LNCaP clone FGC (cell line): ENCODE data around the gene IPO7.
"Not testable (repeated sequence)": the region's sequence is repeated elsewhere in the genome, so short reads cannot be mapped to it uniquely, and the experiment has no call there.

Experiments
- DNase-seq: peaks from one replicate; pipeline ENCODE4 v3.0.0-alpha.2; 2011; ENCODE audit warnings: low read depth
- H3K4me3 ChIP-seq: 2 replicates; pipeline ENCODE4 v1.5.1; 2011; ENCODE audit warnings: mild to moderate bottlenecking, low read depth, low read length, control low read depth
- TF ChIP-seq, protein P1 (sequence below): IDR thresholded peaks from 2 replicates; pipeline ENCODE4 v1.5.1; 2012; ENCODE audit warnings: mild to moderate bottlenecking; ENCODE audit not compliant: control insufficient read depth, insufficient read depth; ENCODE audit errors: extremely low read depth

Gene IPO7

DNA sequence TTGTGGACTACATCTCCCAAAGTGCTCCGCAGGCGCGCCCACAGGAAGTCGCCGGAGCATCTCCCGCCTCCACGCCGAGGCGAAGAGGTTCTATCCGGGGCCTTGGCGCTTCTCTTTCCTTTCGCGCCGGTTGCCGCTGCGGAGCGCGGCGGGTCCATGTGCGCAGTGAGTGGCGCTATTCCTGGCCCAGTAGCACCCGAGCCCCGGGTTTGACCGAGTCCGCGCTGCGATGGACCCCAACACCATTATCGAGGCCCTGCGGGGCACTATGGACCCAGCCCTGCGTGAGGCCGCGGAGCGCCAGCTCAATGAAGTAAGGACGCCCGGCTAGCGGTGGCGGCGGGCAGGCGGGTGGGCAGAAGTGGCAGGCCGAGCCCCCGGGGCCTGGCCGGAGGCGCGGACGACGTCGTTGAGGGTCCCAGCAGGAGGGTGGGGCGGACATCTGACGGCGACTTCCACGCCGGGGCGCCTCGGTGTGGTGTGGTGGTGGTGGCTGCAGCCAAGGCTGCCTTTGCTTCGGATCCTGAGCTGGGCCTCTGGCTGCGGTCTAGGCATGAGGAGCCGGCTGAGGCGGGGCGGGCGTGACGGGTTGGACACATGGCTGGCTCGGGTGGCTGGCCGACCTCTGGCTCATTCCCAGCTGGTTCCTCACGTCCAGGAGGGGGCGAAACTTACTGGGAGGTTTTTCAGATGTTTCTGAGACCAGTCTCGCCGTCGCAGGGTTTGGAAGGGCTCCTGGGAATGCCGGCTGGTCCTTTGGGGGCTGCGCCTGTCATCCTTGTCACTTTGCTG is at the start of gene IPO7:
Gene IPO7, plus strand, starts transcription at position 118 of the 792 bp plus-strand sequence. Its CDS starts 112 bp downstream, at position 230.
- DNase-seq = peak; percentile 73
- TF ChIP-seq, protein P1, sequence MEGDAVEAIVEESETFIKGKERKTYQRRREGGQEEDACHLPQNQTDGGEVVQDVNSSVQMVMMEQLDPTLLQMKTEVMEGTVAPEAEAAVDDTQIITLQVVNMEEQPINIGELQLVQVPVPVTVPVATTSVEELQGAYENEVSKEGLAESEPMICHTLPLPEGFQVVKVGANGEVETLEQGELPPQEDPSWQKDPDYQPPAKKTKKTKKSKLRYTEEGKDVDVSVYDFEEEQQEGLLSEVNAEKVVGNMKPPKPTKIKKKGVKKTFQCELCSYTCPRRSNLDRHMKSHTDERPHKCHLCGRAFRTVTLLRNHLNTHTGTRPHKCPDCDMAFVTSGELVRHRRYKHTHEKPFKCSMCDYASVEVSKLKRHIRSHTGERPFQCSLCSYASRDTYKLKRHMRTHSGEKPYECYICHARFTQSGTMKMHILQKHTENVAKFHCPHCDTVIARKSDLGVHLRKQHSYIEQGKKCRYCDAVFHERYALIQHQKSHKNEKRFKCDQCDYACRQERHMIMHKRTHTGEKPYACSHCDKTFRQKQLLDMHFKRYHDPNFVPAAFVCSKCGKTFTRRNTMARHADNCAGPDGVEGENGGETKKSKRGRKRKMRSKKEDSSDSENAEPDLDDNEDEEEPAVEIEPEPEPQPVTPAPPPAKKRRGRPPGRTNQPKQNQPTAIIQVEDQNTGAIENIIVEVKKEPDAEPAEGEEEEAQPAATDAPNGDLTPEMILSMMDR = peak; percentile 8; the same call in 1 of the 2 replicates
- peak within 1 kb of the TSS; percentile 94 for H3K4me3 ChIP-seq

DNA sequence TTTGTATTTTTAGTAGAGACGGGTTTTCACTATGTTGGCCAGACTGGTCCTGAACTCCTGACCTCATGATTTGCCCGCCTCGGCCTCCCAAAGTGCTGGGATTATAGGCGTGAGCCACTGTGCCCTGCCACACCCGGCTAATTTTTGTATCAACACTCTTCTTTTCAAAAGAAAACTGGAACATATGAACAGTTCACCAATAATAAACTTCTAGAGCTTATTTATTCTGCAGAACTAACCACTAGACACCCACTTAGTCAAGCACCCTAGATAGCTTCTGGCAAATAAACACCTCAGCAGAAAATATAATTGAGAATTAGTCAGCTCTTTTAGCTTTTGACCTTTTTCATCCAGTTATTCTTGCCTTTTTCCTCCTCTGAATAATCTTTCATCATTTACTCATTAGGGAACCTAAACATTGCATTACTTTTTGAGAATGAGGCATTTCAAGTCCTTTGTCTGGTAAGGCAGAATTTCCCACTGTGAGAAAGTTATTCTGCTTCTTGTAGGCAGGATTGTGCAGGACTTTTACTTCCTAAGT is 42.7 kb upstream of the IPO7 start:
- no peak overlapping the region for H3K4me3 ChIP-seq
- no peak for DNase-seq
- TF ChIP-seq, protein P1 = no peak

DNA sequence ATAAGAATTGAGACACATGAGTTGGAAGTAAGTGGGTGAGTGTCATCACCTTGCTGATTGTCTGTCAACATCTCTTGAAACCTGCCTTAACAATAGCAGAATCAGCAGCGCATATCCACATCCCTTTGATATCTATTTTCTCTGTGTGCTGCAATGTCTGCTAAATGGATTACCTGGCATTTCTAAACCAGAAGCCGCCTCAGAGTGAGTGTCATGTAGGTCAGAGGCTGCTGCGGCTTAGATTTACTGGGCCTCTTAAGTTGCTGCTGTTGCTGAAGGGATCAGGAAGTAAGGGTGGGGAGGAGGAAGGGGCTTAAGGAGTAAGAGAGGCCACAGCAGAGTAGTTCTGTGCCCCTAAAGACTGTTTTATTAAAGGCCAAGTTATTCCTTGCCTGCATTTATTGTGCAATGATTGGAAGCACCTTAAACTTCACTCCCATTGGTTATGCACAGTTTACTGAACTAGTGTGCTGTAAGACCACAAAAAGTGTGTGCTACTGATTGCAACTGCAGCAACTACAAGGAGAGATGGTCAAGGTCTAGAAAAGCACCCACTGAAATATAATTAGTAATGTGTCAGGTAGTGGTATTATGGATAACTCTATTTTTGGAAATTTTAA is 40.3 kb upstream of the IPO7 start:
- DNase-seq = no peak
- TF ChIP-seq, protein P1 = no peak
- no peak overlapping the region for H3K4me3 ChIP-seq

DNA sequence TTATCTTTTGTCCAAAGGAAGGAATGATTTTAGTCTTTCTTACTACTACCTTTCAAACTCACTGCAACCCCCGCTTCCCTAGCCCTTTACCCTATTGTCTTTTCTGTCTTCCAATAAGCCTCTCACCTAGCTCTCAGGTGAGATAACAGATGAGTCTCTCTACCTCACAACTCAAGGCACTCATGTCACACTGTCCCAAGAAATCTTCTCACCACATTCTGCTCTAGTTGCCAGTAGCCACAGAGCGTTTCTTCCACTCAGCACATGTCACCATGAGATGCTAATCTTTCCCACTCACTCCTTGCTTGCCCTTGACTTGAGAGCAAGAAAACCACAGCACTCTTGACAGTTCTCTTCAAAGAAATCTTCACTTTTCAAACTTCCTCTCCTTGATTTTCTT is 37.4 kb upstream of the IPO7 start:
- TF ChIP-seq, protein P1 = no peak
- H3K4me3 ChIP-seq = no peak overlapping the region
- no peak for DNase-seq

DNA sequence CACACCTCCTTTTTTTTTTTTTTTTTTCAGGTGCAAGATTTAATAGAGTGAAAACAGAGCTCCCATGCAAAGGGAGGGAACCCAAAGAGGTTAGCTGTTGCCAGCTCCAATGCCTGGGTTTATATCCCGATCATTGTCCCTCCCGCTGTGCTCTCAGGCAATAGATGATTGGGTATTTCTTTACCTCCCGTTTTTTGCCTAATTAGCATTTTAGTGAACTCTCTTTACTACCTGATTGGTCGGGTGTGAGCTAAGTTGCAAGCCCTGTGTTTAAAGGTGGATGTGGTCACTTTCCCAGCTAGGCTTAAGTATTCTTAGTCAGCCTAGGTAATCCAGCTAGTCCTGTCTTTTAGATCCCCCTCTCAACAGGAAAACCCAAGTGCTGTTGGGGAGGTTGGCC is 36.7 kb upstream of the IPO7 start:
- not testable (repeated sequence) for H3K4me3 ChIP-seq, DNase-seq

DNA sequence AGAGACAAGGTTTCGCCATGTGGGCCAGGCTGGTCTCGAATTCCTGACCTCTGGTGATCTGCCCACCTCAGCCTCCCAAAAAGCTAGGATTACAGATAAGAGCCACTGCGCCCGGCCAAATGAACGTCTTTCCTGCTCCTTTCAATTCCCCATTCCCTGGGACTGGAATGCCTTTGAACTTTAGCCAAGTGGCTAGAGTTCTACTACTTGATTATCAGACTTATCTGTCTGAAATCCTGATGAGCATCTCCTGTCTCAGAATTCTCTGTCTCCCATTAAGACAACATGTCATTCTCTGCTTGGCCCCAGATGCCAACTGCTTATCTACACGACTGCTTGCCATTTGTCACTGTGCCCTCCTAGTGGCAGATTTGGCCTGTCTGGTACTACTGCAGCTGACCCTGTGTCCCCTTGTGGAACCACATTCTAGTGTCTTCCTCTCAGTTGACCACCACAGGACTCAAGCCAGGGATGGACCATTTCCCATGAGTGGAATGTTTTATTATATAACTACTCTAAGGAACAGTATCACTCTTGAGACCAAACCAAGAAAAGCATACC is 33.1 kb upstream of the IPO7 start:
- TF ChIP-seq, protein P1 = no peak
- no peak for DNase-seq
- no peak overlapping the region for H3K4me3 ChIP-seq

DNA sequence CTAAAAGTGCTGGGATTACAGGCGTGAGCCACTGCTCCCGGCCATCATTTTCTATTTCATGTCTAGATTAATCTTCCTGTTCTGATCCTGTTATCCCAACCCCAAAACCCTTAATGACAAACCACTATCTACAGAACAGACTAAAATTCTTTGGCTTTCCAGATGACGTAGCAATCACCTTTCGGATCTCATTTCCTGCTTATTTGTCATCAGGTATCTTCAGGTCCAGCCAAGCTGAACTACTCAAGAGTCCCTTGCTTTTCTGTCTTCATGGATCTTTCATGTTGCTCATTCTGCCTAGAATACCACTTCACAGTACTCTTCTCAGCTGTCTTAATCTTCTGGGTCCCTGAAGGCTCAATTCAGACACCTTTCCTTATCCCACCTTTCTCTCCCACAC is 27.4 kb upstream of the IPO7 start:
- no peak for DNase-seq
- TF ChIP-seq, protein P1 = no peak
- H3K4me3 ChIP-seq = no peak overlapping the region

DNA sequence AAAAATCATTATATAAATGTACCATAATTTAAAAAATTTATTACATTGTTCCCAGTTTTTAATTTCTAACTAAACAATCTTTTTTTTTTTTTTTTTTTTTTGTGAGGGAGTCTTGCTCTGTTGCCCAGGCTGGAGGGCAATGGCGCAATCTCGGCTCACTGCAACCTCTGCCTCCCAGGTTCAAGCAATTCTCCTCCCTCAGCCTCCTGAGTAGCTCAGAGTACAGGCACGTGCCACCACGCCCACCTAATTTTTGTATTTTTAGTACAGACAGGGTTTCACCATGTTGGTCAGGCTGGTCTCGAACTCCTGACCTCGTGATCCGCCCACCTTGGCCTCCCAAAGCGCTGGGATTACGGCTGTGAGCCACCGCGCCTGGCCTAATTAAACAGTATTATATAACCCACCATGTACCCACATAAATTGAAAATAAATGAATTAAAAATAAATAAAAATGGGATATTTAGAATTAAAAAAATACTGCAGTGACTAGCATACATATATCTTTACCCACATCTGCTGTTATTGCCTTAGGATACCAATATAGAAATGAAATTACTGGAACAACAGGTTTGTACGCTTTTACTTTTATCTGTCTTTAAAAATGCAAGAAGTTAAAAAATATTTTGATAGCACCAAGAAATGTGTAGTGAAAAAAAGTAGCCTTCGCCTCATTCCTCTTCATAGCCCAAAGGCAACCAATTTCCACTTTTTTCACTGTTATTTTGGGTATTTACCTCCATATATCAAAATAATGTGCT is 23.4 kb upstream of the IPO7 start:
- not testable (repeated sequence) for DNase-seq, H3K4me3 ChIP-seq
